TTC549 (cell line): Measurements from ENCODE around the gene SSTR3.
"Not testable (repeated sequence)": the region's sequence is repeated elsewhere in the genome, so short reads cannot be mapped to it uniquely, and the experiment has no call there.

Source experiments
- FAIRE-seq: peaks from 2 replicates; lab custom pipeline; 2012; peaks lifted over from hg19 to GRCh38; lab: Jason Lieb, UNC

Gene SSTR3

GRCh38 chr22:37212174-37212906 is at the start of gene SSTR3:
Gene SSTR3, minus strand, starts transcription at chr22:37212477. Its CDS starts 4,674 bp downstream, at chr22:37207803.
- FAIRE-seq, result no peak

- peak; percentile 69 for FAIRE-seq
Observed at GRCh38 chr22:37260901-37261336, 48.6 kb upstream of the SSTR3 start.

- FAIRE-seq, result no peak
Observed at GRCh38 chr22:37260155-37260795, 48.0 kb upstream of the SSTR3 start.

- no peak for FAIRE-seq
Observed at GRCh38 chr22:37259540-37260029, 47.3 kb upstream of the SSTR3 start.

- FAIRE-seq, result no peak
Observed at GRCh38 chr22:37258753-37259401, 46.6 kb upstream of the SSTR3 start.

GRCh38 chr22:37258005-37258752 is 45.9 kb upstream of the SSTR3 start:
- FAIRE-seq, result no peak

- FAIRE-seq, result no peak
Observed at GRCh38 chr22:37256075-37256726, 43.9 kb upstream of the SSTR3 start.

- FAIRE-seq, result no peak
Observed at GRCh38 chr22:37255558-37256006, 43.3 kb upstream of the SSTR3 start.

- FAIRE-seq, result no peak
Observed at GRCh38 chr22:37254867-37255233, 42.6 kb upstream of the SSTR3 start.

- FAIRE-seq, result no peak
Observed at GRCh38 chr22:37254209-37254866, 42.1 kb upstream of the SSTR3 start.

- FAIRE-seq, result no peak
Observed at GRCh38 chr22:37253126-37253660, 40.9 kb upstream of the SSTR3 start.

GRCh38 chr22:37251836-37252235 is 39.6 kb upstream of the SSTR3 start:
- FAIRE-seq, result not testable (repeated sequence)

GRCh38 chr22:37249986-37250385 is 37.7 kb upstream of the SSTR3 start:
- FAIRE-seq, result no peak

GRCh38 chr22:37248251-37248650 is 36.0 kb upstream of the SSTR3 start:
- FAIRE-seq, result no peak

GRCh38 chr22:37245740-37246139 is 33.5 kb upstream of the SSTR3 start:
- no peak for FAIRE-seq

- no peak for FAIRE-seq
Observed at GRCh38 chr22:37244922-37245722, 32.8 kb upstream of the SSTR3 start.

- FAIRE-seq, result no peak
Observed at GRCh38 chr22:37244114-37244921, 32.0 kb upstream of the SSTR3 start, which contains the start of gene RAC2. Gene RAC2, minus strand, starts transcription at chr22:37244269. Its CDS starts 121 bp downstream, at chr22:37244148.

GRCh38 chr22:37243402-37244113 is 31.3 kb upstream of the SSTR3 start:
- FAIRE-seq, result no peak
